GM23248 (cell line): ENCODE data around the gene EVPL. TPM values are rescaled to one million over a fixed set of nuclear protein-coding genes. Genes with fewer than 3 reads are reported as not detected.

Experiments
- DNase-seq: peaks from one replicate; pipeline ENCODE4 v3.0.0-alpha.2; 2015
- H2AFZ ChIP-seq: fragments of 200-600 bp; sonication (generic); 2 replicates; pipeline ENCODE4 v1.6.1; 2016; ENCODE audit warnings: antibody characterized with exemption
- H3F3A ChIP-seq: fragments of 200-600 bp; sonication (generic); 2 replicates; pipeline ENCODE4 v1.6.1; 2016; ENCODE audit warnings: mild to moderate bottlenecking, antibody characterized with exemption, mixed run types; ENCODE audit not compliant: insufficient read depth
- H3K27ac ChIP-seq: fragments of 200-600 bp; sonication (generic); 2 replicates; pipeline ENCODE4 v1.5.1; 2016; ENCODE audit warnings: mild to moderate bottlenecking
- H3K27me3 ChIP-seq: fragments of 200-600 bp; sonication (generic); replicated peaks from 2 replicates; pipeline ENCODE4 v1.6.1; 2016; ENCODE audit warnings: mild to moderate bottlenecking; ENCODE audit not compliant: insufficient read depth
- H3K36me3 ChIP-seq: fragments of 200-600 bp; sonication (generic); 2 replicates; pipeline ENCODE4 v1.6.1; 2016; ENCODE audit warnings: low read depth, mild to moderate bottlenecking
- H3K4me1 ChIP-seq: fragments of 200-600 bp; sonication (generic); 2 replicates; pipeline ENCODE4 v1.6.1; 2016; ENCODE audit warnings: mild to moderate bottlenecking; ENCODE audit not compliant: insufficient read depth
- H3K4me2 ChIP-seq: fragments of 200-600 bp; sonication (generic); one replicate; pipeline ENCODE4 v1.6.1; 2016; ENCODE audit warnings: mild to moderate bottlenecking; ENCODE audit not compliant: unreplicated experiment
- H3K4me3 ChIP-seq: fragments of 200-600 bp; sonication (generic); 2 replicates; pipeline ENCODE4 v1.5.1; 2016; ENCODE audit warnings: mild to moderate bottlenecking
- H3K79me2 ChIP-seq: fragments of 200-600 bp; sonication (generic); 2 replicates; pipeline ENCODE4 v1.6.1; 2016; ENCODE audit warnings: mild to moderate bottlenecking; ENCODE audit not compliant: insufficient read depth
- H3K9ac ChIP-seq: fragments of 200-600 bp; sonication (generic); 2 replicates; pipeline ENCODE4 v1.6.1; 2016; ENCODE audit warnings: mild to moderate bottlenecking
- H3K9me2 ChIP-seq: fragments of 200-600 bp; sonication (generic); 2 replicates; pipeline ENCODE4 v1.6.1; 2016; ENCODE audit warnings: mixed run types, mild to moderate bottlenecking, moderate library complexity; ENCODE audit not compliant: insufficient read depth
- H3K9me3 ChIP-seq: fragments of 200-600 bp; sonication (generic); one replicate; pipeline ENCODE4 v1.6.1; 2017; ENCODE audit warnings: low read depth
- H4K20me1 ChIP-seq: fragments of 200-600 bp; sonication (generic); 2 replicates; pipeline ENCODE4 v1.6.0; 2016; ENCODE audit not compliant: insufficient read depth
- EZH2 ChIP-seq: fragments of 200-600 bp; sonication (generic); IDR thresholded peaks from 2 replicates; pipeline ENCODE4 v1.6.1; 2018; ENCODE audit warnings: antibody characterized with exemption, mild to moderate bottlenecking; ENCODE audit not compliant: insufficient read depth, poor library complexity, severe bottlenecking
- EZH2phosphoT487 ChIP-seq: fragments of 200-600 bp; sonication (generic); IDR thresholded peaks from 2 replicates; pipeline ENCODE4 v1.6.1; 2018; ENCODE audit warnings: antibody characterized with exemption, moderate library complexity, mild to moderate bottlenecking, low read depth; ENCODE audit not compliant: insufficient read depth
- WGBS, 2 experiments: methylation state at CpG; one replicate each; pipeline ENCODE4 v1.1.6; 2015 to 2017; ENCODE audit warnings: low lambda C conversion rate in 2 of 2, low coverage in 1 of 2; ENCODE audit errors: missing lambda C conversion rate in 2 of 2; 5-methylcytosine and 5-hydroxymethylcytosine counted together
- in situ Hi-C: fragments of 300-500 bp; cut with MboI; formaldehyde crosslinking; loops from 2 replicates; pipeline ENCODE4 v1.15.0; 2020
- polyA plus RNA-seq: library from polyadenylated mRNA; unstranded; fragments of >200 nt; fragmentation: Nextera tagmentation; extraction: Ambion mirVana; gene quantifications from 2 replicates; pipeline ENCODE4 v1.2.1, GENCODE V29; 2016
- total RNA-seq: library from RNA; depleted of rRNA; stranded (reverse); fragments of >200 nt; shearing (Covaris generic); gene quantifications from 2 replicates; pipeline ENCODE4 v1.2.3, GENCODE V29; 2014; rRNA removed

EVPL gene
- total and polyA plus RNA-seq, 2 experiments from 2014 or later = not detected

GRCh38 chr17:75965468-75965867 lies 61.6 kb downstream of the EVPL start:
- Histone ChIP-seq H3K9me2 (no peaks in the 10 kb centered on the region), H3K27me3 (no peaks in the 10 kb centered on the region), H3K4me1 (peaks cover 7% of the 10 kb centered on the region; the same call in 1 of the 2 replicates), H3K9me3 (no peaks in the 10 kb centered on the region), H4K20me1 (no peaks in the 10 kb centered on the region), H2AFZ (no peak overlapping the region), H3F3A (peaks cover 9% of the 10 kb centered on the region; the same call in 1 of the 2 replicates), H3K36me3 (peaks cover 5% of the 10 kb centered on the region; the same call in 1 of the 2 replicates), H3K4me2 (no peak overlapping the region), H3K4me3 (no peak overlapping the region), H3K27ac (no peak overlapping the region), H3K79me2 (peaks cover 90% of the 10 kb centered on the region), H3K9ac (no peak overlapping the region)
- TF ChIP-seq EZH2phosphoT487 = no peak
- TF ChIP-seq EZH2 = no peak
- in situ Hi-C loops = no loop called here
- DNase-seq = no peak
- 95 to 96% methylated on average over 6 of the region's 6 CpGs for WGBS, 2 experiments

- no peaks in the 10 kb centered on the region for H3K9me3 ChIP-seq
- WGBS, 2 experiments = 87 to 93% methylated on average over 11 of the region's 11 CpGs
- no peak overlapping the region for H3K4me2 ChIP-seq
- H4K20me1 ChIP-seq = no peaks in the 10 kb centered on the region
- H3K9me2 ChIP-seq = no peaks in the 10 kb centered on the region
- H3K27ac ChIP-seq = no peak overlapping the region
- in situ Hi-C loops = no loop called here
- no peak overlapping the region for H3K4me3 ChIP-seq
- TF ChIP-seq EZH2 (no peak), EZH2phosphoT487 (no peak)
- no peak overlapping the region for H3K9ac ChIP-seq
- no peak overlapping the region for H2AFZ ChIP-seq
- H3F3A ChIP-seq = no peaks in the 10 kb centered on the region
- H3K4me1 ChIP-seq = no peaks in the 10 kb centered on the region
- DNase-seq = no peak
- peaks cover 76% of the 10 kb centered on the region for H3K79me2 ChIP-seq
- no peaks in the 10 kb centered on the region for H3K27me3 ChIP-seq
- peaks cover 12% of the 10 kb centered on the region; the same call in 1 of the 2 replicates for H3K36me3 ChIP-seq
Observed at GRCh38 chr17:75959839-75960511, 67.1 kb downstream of the EVPL start.

DNA sequence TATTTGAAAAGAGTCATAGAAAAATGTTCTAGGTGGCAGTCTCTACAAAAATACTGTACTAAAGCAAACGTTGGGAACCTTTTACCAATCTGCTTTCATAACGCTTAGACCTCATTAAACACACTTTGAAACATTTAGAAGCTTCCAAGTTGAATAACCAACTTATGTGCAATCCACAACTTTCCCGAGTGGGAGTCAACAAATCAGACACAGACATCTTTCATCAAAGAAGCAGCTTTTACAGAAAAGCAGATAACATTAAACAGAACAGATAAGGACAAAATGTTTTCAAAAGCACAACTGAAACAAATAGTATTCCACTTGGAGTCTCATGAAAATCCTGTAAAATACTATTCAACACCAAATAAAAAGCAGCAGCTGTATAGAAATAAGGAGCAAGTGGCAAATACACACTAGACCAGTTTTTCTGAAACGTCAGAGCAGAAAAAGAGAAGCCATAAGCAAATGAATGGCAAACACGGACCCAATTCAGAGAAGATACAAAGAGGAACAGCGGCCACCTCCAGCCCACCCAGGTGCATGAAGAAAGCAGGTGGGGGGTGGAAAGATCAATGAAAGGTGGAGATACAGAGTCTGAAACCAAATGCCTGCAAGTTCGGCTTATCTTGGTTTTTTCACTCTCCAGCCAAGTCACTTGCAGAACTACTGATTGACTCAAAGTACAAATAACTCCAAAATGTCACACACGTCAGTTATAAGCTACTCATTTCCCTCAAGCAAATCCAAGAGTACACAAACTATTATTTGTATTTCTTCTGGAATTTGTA lies 67.9 kb downstream of the EVPL start:
- Histone ChIP-seq H3K79me2 (peaks cover 69% of the 10 kb centered on the region), H3F3A (no peaks in the 10 kb centered on the region), H3K9ac (no peak overlapping the region), H3K4me2 (no peak overlapping the region), H3K27me3 (no peaks in the 10 kb centered on the region), H3K36me3 (peaks cover 13% of the 10 kb centered on the region; the same call in 1 of the 2 replicates), H3K4me1 (no peaks in the 10 kb centered on the region), H2AFZ (no peak overlapping the region), H3K4me3 (no peak overlapping the region), H3K9me3 (no peaks in the 10 kb centered on the region), H3K27ac (no peak overlapping the region), H4K20me1 (no peaks in the 10 kb centered on the region), H3K9me2 (no peaks in the 10 kb centered on the region)
- WGBS, 2 experiments = 57 to 61% methylated on average over 8 of the region's 8 CpGs
- TF ChIP-seq EZH2phosphoT487 (no peak), EZH2 (no peak)
- no peak for DNase-seq
- in situ Hi-C loops = no loop called here

Other genes starting within 250 kb of the EVPL start
- gene UNK, start 242.5 kb downstream of the EVPL start, total RNA-seq = 11.5 and 20.2 TPM in 2 replicates
- 12.4 and 13.3 TPM in 2 replicates for gene UNK, start 242.5 kb downstream of the EVPL start, polyA plus RNA-seq
- gene UNC13D, start 182.9 kb downstream of the EVPL start, total RNA-seq = under 0.01 and 0.65 TPM in 2 replicates
- gene UNC13D, start 182.9 kb downstream of the EVPL start, polyA plus RNA-seq = 0.06 TPM in 1 of 2 replicates, not detected in the other
- 17.4 and 22.9 TPM in 2 replicates for gene WBP2, start 172.0 kb downstream of the EVPL start, total RNA-seq
- gene WBP2, start 172.0 kb downstream of the EVPL start, polyA plus RNA-seq = 59.4 and 64.8 TPM in 2 replicates
- 1.4 and 2.4 TPM in 2 replicates for gene TRIM47, start 148.7 kb downstream of the EVPL start, total RNA-seq
- gene TRIM47, start 148.7 kb downstream of the EVPL start, polyA plus RNA-seq = 1.2 and 2.0 TPM in 2 replicates
- gene TRIM65, start 130.4 kb downstream of the EVPL start, total RNA-seq = 24.2 and 25.7 TPM in 2 replicates
- gene TRIM65, start 130.4 kb downstream of the EVPL start, polyA plus RNA-seq = 9.9 and 10.2 TPM in 2 replicates
- gene MRPL38, start 122.4 kb downstream of the EVPL start, total RNA-seq = 18.8 and 36.9 TPM in 2 replicates
- gene MRPL38, start 122.4 kb downstream of the EVPL start, polyA plus RNA-seq = 51.9 and 58.4 TPM in 2 replicates
- 8.3 and 16.6 TPM in 2 replicates for gene FBF1, start 86.3 kb downstream of the EVPL start, total RNA-seq
- 4.3 TPM in 2 replicates for gene FBF1, start 86.3 kb downstream of the EVPL start, polyA plus RNA-seq
- 27.6 and 36.3 TPM in 2 replicates for gene ACOX1, start 48.1 kb downstream of the EVPL start, total RNA-seq
- 17.4 and 20.5 TPM in 2 replicates for gene ACOX1, start 48.1 kb downstream of the EVPL start, polyA plus RNA-seq
- gene TEN1, start 48.1 kb downstream of the EVPL start, total RNA-seq = 18.2 and 19.5 TPM in 2 replicates
- gene TEN1, start 48.1 kb downstream of the EVPL start, polyA plus RNA-seq = 21.2 and 23.1 TPM in 2 replicates
- gene CDK3, start 26.5 kb downstream of the EVPL start, total RNA-seq = 0.43 and 1.5 TPM in 2 replicates
- 1.9 and 2.0 TPM in 2 replicates for gene CDK3, start 26.5 kb downstream of the EVPL start, polyA plus RNA-seq
- 28.8 and 38.2 TPM in 2 replicates for gene SRP68, start 45.2 kb upstream of the EVPL start, total RNA-seq
- gene SRP68, start 45.2 kb upstream of the EVPL start, polyA plus RNA-seq = 69.8 and 76.5 TPM in 2 replicates
- gene GALR2, start 47.5 kb upstream of the EVPL start, total RNA-seq = not detected in 2 replicates
- gene GALR2, start 47.5 kb upstream of the EVPL start, polyA plus RNA-seq = 0.18 TPM in 1 of 2 replicates, not detected in the other
- 0.51 TPM in 1 of 2 replicates, not detected in the other for gene ZACN, start 51.9 kb upstream of the EVPL start, total RNA-seq
- 0.85 and 1.9 TPM in 2 replicates for gene ZACN, start 51.9 kb upstream of the EVPL start, polyA plus RNA-seq
- 88.0 and 101 TPM in 2 replicates for gene EXOC7, start 76.5 kb upstream of the EVPL start, total RNA-seq
- gene EXOC7, start 76.5 kb upstream of the EVPL start, polyA plus RNA-seq = 98.6 and 101 TPM in 2 replicates
- gene FOXJ1, start 113.9 kb upstream of the EVPL start, total RNA-seq = not detected in 2 replicates
- not detected in 2 replicates for gene FOXJ1, start 113.9 kb upstream of the EVPL start, polyA plus RNA-seq
- 4.0 TPM in 1 of 2 replicates, not detected in the other for gene RNF157, start 213.2 kb upstream of the EVPL start, total RNA-seq
- 0.31 TPM in 1 of 2 replicates, not detected in the other for gene RNF157, start 213.2 kb upstream of the EVPL start, polyA plus RNA-seq
- 5.6 and 6.4 TPM in 2 replicates for gene UBALD2, start 238.0 kb upstream of the EVPL start, total RNA-seq
- gene UBALD2, start 238.0 kb upstream of the EVPL start, polyA plus RNA-seq = 0.56 and 1.2 TPM in 2 replicates